GM19239 (cell line): ENCODE results near the gene MEGF11.

ENCODE experiments used
- DNase-seq: peaks from one replicate; pipeline ENCODE4 v3.0.0; 2011; ENCODE audit warnings: low spot score; ENCODE audit not compliant: insufficient read length
- FAIRE-seq: peaks from 2 replicates; lab custom pipeline; 2011; peaks lifted over from hg19 to GRCh38; lab: Jason Lieb, UNC

Gene MEGF11

DNA sequence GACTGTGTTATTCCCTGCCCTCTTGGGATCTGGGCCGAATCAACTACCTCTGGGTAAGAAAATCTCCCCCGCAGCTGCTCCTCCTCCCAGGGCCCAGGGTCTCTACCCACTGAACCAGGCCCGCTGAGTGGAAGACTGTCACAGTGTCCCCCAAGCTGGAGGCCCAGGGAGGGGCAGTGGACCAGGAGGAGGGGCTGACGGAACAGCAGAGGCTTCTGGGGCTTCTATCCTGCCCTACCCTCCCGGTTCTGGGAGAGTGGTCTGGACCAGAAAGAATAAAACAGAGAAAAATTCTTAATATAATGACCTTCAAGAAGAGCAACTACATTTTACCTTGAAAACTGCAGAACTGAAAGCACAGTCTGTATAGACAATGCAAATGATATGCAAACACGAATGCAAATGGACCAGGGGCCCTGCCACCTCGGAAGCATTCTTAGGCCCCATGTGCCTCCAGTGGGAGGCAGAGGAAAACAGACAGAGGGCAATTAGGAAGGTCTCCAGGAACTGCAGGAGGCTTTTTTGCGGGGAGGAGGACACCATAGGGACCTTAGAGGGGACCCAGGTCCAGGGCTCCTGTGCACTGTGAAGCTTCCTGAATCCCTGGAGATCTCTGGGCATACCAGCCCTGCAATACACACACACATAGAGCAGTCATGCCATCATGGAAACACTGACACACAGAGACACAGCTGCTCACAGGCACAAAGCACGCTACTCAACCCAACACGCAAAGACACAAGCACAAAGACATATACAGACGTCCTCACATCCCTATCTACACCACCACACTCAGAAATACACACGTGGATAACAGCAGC is 12.3 kb downstream of the MEGF11 start:
- no peak for FAIRE-seq
- no peak for DNase-seq

DNA sequence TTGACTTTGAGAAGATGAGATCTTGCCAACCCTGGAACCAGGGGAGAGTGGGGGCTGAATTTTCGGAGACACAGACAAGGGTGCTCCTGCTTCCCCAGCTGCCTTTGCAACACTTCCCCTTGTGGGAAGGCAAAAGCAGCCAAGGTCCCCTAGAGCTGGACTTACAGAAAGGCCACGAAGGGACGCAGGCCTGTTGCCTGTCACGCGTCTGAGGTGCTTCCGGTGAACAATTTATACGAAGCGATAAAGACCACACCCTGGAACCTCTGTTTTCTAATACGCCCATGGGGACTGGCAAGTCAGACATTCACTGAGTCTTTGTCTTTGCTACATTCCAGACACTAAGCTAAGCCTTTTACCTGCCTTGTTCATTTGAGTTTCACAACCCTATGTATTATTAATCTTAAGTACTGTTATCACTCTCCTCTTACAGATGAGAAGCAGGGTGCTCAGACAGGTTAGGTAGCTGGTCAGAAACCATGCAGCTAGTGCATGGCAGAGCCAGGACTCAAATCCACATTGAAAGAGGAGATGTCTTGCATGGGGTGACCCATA is 13.2 kb downstream of the MEGF11 start:
- FAIRE-seq, result no peak
- no peak for DNase-seq

DNA sequence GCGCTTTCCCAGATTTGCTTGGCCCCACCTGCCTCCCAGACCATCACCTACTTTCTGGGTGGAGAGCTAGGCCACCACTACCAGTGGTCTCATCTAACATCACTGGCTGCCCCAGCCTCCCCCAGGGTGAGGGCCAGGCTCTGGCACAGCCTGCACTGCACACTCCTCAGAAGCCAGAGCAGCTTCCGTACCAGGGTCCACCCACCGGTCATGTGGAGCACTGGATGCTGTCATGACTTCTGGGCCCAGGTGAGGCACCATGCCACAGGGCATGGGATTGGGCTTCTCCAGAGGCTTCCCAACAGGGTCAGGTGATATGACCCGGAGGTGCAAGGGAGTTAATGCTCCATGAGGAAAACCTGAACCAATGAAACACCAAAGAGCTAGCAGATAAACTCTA is 14.0 kb downstream of the MEGF11 start:
- FAIRE-seq (no peak), DNase-seq (no peak)

DNA sequence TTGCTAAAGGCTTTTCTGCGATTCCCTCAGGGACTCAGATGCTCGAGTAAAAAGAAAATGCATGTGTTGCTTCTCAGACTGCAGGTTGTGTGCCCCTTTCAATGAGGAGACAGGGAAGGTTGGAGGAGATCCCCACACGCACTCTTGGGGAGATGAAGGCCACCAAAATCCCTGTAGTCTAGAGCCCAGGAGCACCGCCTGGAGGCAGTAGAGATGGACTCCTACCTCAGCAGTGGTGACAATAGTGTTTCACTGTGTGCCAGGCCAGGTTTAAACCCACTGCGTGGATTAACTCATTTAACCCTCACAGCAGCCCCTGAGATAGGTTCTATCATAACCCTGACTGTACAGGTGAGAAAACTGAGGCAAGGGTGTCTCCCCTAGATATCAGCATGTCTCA is 15.2 kb downstream of the MEGF11 start:
- no peak for FAIRE-seq
- no peak for DNase-seq

DNA sequence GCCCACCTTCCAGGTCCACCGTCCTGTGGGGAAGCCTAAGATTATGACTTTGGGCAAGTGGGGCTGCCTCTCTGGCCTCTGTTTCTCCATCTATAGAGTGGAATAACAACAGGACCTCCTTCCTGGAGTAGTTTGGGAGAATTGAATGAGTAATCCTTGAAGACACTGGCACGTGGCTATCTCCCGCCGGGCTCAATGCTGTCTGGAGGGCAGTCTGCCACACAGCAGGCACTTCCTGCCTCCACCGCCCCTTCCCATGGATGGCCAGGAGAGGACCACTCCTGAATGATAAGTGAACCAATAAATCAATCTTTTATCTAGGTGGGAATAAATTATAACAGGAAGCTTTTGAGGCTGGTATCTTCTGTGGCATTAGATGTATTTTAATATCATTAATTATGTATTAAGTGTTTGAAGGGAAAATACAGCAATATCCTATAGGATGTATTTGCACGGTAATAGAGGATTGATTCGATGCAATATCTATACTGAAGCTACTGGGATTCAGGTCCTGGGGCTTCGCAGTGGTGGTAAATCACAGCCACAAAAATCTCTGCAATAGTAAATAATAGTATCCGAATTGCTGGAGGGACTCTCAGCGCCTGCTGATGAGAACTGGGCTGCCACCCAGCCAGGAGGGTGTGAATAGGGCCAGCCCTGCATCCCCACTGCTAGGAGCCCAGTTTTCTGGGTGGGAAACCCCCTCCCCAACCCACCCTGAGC is 15.9 kb downstream of the MEGF11 start:
- FAIRE-seq (no peak), DNase-seq (no peak)

DNA sequence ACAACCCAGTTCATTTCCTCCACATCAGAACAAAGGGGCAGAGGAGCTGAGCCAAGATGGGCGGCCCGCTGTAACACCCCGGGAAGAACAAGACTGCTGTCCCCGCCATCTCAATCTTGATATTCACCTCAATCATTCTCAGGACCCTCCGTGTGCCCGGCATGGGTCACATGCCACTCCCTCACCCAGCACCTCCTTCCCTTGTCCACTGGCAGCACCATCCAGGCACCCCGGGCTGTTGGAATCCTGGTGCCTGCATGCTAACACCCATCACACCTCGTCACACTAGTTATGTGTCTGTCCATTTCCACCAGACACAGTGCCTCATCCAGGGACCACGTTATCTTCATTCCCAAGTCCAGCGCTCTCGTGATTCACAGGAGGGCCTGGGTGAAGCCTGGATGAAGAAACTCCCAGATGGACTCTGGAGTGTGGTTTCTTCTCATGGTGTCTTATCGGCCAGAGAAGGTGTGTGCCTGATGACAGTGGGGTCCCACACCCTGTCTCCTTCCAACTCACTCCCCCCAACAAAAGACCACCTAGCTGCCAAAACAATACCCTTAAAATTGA is 16.7 kb downstream of the MEGF11 start:
- FAIRE-seq, result no peak

DNA sequence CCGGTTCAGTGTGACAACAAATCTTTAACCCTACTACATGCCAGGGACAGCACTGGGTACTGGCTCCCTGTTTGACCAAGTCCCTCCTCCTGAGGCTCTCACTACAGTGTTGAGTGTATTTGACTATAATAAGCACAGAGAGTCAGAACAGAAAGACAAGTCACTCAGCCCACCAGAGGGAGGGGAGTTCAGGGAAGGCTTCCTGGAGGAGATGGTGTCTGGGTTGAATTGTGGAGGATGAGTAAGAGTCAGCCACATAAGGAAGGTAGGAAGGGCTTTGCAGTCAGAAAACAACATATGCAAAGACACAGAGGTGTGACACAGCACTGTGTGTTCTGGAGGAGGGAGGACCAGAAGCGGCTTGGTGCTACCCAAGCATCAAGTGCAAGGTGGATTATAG is 17.7 kb downstream of the MEGF11 start:
- no peak for DNase-seq
- no peak for FAIRE-seq

More for the DNA sequence above, 16.7 kb downstream of the MEGF11 start:
- no peak for DNase-seq

DNA sequence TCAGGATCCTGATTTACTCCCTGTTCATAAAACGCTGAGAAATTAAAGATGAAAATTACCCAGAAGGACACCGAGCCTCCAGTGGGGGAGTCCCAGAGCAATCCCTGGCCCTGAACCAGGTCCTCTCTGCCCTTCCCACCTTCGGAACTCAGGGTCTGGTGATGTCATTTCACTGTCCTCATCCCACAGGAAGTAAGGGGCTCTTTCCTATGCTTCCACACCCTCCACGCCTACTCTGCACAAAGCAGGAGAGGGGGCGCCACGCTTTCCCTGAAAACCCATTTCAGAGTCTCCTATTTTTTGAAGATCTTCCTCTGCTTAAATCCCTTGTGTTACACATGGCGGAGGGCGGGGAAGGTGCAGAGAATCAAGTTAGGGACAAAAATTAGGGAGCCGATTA is 18.8 kb downstream of the MEGF11 start:
- DNase-seq, result no peak
- FAIRE-seq, result no peak

DNA sequence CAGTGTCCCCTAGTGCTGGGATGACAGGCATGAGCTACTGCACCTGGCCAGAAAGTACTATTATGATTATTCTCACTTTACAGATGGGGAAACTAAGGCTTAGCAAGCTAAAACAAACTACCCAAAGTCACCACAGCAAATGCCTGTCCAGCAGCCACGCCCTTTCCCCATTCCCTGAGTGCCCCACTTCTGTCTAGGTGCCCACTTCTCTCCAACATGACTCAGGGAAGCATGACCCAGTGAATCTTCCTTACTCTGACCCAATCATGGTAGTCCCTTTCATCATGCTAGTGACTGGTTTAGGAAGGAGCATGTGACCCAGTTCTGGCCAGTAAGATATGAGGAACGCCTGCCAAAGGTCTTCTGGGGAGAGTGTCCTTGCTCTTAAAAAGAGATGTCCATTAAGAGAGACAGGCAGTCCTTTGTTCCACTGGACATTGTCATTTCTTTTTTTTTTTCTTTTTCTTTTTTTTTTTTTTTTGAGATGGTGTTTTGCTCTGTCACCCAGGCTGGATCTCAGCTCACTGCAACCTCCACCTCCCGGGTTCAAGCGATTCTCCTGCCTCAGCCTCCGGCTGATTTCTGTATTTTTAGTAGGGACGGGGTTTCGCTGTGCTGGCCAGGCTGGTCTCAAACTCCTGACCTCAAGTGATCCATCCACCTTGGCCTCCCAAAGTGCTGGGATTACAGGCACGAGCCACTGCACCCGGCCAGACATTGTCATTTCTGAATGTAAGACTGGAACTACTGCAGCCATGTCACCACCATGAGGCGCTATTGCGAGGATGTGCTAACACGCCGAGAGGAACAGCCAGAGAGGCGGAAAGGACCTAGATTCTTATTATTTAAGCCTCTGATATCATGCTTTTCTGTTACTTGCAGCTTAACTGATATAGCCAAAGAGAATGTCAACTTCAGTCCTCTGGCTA is 19.8 kb downstream of the MEGF11 start:
- FAIRE-seq, result no peak
- DNase-seq, result no peak

DNA sequence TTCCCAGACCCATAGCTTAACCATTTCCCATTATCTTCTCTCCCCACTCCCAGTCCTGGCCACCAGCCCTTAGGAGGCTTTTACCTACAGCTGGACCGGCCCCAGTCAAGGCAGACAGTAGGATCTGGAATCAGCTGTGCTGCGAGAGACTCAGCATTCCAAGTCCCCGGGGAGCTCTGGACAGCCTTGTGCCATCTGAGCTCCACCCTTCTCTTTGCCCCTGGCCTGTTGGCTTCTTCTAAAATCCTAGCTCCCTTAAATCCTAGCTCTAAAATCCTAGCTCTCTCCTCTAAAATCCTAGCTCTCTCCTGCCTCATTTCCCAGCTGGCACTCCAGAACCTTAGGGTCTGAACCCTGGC is 21.3 kb downstream of the MEGF11 start:
- DNase-seq, result no peak
- FAIRE-seq, result no peak

DNA sequence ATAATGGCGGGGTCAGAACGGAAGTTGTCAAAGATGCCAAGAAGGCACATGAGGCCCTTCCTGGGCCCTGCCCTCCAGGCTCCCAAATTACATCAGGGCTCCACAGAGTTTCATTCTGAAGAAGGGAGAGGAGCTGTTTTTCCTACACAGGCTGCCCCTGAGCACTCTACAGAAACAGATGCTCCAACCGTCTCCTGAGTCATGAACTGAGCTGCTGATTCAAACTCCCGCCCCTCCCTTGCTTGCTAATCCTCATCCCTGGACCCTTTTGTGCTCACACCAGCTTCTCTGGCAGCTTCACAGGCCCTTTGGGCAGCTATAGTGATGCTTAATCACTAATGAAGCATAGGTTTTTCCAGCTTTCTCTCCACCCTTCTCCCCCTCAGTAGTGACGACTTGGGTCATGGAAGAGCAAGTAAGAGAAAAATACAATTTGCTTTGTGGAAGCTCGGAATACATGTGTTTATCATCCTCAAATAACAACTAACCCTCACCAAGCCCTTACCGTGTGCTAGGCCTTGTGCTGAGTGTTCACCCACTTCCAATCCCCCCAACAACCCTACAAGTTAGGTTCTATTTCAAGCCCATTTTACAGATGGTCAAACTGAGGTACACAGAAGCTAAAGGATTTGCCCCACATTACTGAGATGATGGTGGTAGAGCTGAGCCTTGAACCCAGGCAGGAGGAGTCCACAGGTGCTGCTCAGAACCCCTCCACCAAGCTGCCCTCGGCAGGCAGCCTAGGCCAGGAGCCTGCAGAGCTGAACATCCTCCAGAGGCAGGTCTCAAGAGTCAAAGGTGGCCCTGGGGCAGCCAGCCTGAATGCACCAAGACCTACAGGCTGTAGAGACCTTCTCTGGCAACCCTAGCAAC is 21.9 kb downstream of the MEGF11 start:
- no peak for DNase-seq
- FAIRE-seq, result no peak

DNA sequence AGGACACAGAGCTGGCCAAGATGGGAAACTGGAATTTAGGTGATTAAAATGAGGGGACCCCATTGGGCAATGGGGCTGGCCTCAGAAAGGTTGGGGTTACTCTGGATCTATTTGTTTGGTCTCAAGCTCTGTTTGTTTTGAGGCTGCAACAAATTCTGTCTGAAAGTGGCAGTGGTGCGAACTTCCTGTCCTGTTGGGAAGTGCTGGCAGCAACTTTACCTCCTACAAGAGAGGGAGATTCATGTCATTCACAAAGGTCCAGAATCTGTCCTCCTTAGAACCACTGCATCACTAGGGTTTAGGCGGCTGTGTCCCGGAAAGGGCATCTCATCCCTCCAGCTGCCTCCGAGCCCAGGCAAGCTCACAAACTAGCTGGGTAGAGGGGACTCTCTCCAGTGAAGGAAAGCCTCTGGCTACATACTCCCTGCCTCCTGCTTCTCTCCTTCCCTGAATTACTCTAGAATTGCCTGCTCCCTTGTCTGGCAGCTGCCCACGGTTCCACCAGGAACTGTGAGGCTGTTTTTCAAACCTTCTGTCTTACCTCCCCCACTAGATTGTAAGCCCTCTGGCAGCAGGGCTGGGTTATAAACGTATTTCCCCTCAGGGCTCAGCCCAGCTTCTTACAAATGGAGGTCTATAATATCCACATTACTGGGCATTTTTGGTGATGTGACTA is 23.6 kb downstream of the MEGF11 start:
- DNase-seq, result no peak
- no peak for FAIRE-seq

DNA sequence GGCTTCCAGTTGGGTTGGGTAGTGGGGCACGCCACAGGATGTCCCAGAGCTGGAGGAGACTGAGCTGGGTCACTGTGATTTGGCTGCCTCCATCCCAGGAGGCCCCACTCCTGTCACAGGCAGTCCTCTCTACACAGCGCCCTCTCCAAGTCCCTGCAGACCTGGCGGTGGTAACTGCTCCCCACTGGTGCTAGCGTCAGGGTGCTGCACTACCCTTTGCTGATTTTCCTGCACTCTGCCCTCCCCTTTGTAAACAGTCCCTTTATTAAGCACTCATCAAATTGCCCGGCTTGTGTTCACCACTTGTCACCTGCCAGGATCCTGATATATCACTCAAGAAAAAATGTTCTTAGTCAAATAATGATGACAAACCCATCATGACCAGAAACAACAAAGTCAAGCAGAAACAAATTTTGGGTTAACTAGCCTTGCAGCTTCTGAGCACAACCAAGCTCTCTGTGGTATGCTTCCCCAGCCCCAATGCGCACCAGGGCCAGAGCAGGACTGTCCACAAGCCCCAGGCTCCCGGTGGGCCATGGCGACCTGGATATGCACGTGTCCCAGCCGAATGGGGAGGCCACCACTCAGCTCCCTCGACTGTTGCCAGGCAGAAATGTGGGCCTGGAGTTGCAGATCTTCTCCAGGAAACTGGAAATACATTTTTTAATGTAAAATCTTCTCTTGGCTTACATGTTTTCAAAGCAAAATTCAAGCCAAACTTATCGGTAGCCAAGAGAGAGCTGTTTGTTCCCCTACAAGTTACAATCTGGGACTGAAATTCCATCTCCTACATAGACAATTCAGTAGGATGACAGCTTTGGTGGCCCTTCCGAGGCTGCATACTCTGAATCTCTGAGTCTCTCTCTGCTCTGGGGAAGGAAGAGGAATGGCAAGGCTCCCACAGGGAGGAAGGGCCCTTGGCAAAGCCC is 24.5 kb downstream of the MEGF11 start:
- DNase-seq (no peak), FAIRE-seq (no peak)

DNA sequence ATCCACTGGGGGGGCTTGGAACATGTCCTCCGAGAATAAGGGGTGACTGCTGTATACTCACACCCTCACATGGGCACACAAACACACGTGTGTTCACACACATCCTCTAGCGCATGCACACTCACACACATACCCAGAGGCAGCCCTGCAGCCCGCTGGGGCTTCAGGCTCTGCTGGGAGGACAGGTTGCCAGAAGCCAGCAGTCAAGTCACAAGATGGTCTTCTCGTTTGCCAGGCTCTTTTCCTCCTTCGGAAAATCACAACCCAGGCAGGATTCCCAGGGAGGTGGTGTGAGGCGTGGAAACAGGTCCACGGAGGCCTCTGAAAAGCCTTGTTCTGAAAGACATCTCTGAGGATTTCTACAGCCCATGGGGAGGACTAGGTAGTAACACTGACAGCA is 26.8 kb downstream of the MEGF11 start:
- DNase-seq (no peak), FAIRE-seq (no peak)

DNA sequence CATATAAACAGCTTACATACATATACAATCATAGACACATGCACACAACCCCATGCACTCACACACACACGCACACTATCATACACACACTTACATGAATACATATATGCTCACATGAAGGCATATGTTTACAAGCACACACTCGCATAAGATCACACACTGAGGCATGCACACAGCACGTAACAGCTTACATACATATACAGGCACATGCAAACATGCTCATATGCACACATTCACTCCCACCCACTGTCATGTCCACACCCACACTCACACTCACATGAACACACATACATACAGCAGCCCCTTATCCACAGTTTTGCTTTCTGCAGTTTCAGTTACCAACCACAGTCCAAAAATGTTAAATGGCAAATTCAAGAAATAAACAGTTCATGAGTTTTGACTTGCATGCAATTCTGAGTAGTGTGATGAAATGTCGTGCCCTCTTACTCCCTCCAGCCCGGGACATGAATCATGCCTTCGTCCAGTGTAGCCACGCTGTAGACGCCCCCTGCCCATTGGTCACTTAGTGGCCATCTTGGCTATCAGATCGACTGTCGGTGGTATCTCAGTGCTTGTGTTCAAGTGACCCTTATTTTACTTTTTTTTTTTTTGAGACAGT is 27.8 kb downstream of the MEGF11 start:
- no peak for DNase-seq
- no peak for FAIRE-seq

DNA sequence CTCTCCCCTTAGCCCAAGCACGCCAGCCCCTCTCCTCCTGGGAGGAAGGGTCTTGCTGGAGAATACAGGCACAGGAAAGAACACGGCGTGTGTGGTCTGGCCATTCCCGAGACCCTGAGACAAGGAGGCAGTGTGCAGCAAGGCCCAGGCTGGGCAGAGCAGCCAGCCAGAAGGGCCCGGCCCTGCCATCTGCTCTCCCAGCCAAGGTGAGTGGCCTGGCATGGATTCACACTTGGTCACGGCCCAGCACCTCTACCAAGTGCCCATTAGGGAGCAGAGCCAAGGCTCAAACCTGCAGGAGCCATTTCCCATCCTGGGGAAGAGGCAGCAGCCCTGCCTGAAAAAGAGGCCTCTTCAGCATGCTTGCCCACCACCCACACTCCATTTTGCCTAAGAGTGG is 28.6 kb downstream of the MEGF11 start:
- no peak for DNase-seq
- FAIRE-seq, result no peak
